ENCODE data around the gene ITPRIP.
A peak's percentile ranks its signal among the peaks of the same experiment; 100 is the strongest.

Gene ITPRIP

DNA sequence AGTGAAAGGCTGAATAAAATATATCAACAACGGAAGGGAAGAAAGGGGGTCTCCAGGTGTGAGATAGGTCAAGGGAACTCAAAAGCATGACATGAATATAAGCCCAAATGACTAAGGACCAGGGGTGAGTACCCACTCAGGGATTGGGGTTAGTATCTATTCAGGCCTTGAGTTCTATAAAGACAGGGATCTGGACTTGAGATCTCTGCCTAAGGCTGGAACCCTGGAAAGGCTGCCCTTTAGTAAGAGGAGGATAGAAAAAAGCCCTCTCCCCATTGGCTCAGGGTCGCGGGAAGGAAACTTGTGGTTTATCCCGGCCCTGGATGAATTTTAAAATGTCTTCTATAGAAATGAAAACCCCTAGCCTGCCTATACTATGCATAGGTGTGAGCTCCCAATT is 2.4 kb upstream of the ITPRIP start:
- DNase-seq: no peak

DNA sequence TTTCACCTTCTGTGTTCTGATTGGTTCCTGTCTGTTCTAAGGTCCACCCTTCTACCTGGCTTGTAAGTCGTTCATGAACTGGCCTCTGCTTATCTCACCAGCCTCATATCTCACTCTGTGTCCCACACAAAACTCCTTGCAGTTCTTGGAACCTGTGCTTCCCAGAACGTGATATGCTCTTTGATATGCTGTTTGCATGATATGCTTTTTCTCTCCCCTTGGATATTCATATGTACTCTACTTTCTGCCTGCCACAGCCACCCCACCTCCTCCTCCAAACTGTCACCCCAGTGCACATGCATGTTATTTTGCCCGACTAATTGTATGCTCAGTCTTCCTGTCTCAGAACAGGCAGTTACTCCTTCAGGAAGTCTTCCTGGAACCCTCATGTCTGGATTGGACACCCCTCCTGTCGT is 1.9 kb upstream of the ITPRIP start:
- no peak for DNase-seq

DNA sequence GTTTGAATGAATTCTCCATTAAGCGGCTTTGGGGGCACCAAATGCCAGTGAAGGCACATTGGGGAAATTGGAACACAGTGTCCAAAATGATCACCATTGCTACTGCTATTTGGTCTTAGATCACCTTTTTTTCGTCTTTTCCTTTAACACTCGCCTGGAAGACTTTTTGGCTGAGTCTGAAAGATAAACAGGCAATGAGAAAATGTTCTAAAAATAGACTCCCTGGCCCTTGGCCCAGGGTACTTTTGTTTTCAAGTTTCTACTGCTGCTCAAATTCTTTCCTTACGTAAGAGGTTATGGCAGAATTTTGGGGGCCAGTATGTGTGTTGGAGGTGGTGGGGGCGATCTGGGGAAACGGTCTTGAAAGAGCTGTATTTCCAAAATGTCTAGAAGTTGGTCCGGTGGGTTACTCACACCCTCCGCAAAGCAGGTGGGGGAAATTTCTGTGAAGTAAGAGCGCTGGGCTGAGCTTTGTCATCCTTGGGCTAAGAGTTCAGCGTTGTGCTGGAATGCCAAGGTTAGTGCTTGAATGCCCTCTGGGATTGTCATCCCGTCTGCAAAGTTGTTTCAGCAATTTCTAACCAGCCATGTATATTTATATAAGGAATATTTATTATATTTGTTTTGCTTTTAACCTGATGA is 1.3 kb upstream of the ITPRIP start:
- no peak for DNase-seq

DNA sequence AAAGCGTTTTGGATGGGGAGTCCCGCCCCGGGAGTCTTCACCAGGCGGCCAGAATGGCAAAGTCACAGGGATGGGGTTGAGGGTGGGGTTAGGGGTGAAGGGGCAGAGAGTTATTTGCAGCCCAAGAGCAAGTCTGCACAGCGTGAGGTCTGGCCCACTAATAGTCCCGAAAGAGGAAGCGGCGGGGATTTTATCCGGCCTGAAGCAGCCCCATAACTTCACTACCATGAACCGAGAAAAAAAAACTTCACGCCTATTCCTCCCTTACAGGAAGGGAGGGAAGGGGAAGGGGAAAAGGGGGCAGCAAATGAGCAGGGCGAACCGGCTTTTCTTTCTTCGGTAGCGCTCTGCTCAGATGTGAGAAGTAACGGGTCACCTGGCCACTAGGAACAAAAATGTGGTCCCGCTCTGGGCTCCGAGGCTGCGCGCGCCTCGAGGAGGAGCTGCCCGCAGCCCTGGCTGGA is 712 bp downstream of the ITPRIP start:
- DNase-seq: peak; percentile 17

DNA sequence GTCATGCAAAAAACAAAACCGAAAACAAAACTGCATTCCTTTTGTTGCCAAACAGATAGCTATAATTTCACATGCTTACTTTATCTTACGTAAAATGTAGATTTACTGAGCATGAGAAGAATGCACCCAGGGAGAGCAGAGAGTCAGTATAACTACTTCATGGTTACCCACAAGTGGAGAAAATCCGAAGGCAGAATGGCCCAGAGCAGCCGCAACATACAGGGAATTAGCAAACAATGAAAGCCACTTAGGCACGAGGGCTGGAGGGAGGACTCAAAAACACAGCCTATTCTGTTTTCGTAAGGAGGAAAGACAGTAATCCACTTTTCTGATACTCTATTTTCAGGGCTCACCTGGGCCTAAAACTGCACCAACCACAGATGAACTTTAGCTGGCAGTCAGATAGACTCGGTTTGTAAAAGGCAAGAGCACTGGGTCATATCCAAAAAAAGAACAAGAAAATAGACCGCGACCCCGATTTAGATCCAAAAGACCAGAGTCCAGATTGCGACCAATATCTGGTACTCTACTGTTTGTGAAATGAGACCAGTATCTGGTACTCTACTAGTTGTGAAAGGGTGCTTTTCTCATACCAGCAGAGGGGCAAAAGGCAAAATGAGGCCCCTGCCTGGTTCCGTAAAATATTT is 1.3 kb downstream of the ITPRIP start:
- DNase-seq: peak; percentile 35

DNA sequence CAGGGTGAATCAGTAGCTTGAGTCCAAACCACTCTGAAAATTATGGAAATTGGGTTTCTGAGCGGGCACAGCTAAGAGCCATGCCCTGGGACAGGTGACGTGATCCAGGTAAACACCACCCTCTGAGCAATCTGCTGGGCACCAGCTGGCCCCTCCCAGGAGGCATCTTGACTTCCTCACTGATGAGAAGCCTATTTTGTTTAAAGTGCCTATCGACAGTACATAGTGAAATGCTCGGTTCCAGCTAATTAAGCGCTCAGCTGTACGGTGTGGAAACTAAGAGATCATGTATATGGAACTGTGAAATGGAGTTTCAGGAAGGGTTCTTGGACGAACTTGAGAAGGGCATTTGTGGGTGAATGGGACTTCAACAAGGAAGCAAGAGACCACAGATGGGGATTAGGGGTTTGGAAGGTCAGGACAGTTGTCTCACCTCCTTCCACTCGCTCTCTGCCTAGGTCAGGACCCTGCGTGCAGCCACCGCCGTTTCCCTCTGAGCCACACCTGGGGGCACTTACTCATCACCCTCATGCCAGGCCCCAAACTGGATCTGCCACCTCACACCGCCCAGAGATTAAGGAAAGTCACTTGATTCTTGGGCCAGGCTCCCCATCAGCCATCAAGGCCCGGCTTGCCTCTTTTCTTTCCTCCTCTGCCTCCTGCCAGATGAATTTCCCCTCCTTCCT is 3.2 kb downstream of the ITPRIP start:
- no peak for DNase-seq

DNA sequence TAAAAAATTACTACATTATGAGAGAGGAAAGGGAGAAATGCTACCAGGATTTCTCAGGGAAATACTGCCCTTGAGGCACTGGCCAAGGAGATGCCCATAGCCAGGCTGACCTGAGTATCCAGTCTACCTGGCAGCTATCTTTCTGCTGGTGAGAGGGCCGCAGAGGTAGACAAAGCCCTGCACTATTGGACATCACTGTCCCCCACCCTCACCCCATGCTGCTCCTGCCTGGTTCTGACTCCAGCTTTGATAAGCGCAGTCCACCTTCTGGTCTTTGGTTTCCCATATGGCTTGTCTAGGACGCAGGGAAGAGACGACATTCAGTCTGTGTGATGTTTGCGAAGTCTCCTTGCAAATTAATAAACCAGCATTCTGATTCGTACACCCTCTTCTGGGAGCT is 3.7 kb downstream of the ITPRIP start:
- DNase-seq: no peak

DNA sequence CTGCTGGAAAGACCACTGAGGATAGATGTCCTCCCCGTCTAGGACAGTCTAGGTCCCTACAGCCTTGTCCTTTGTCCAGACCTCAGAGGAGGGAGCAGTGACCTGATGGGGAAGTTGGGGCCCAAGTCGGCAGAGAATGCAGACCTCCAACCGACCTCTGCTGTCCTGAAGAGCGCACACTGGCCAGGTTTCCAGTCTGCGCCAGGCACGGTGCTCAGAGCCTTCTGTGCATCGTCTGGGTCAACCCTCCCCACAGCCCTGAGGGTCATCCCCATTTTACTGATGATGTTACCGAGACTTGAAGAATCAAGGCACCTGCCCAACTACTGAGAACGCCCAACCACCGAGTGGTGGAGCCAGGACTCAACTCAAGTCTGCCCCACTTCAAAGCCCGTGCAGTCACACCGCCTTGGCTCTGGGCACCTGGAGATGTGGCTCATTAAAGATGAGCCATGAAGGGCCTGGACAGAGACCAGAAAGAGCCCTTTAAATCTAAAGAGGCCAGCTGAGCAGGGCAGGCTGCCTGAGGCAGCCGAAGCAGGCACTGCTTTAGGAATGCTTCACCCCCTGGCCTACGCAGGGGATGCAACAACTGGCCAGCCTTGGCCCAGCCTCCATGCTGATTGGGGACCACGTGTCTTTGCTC is 4.4 kb downstream of the ITPRIP start:
- DNase-seq: no peak

DNA sequence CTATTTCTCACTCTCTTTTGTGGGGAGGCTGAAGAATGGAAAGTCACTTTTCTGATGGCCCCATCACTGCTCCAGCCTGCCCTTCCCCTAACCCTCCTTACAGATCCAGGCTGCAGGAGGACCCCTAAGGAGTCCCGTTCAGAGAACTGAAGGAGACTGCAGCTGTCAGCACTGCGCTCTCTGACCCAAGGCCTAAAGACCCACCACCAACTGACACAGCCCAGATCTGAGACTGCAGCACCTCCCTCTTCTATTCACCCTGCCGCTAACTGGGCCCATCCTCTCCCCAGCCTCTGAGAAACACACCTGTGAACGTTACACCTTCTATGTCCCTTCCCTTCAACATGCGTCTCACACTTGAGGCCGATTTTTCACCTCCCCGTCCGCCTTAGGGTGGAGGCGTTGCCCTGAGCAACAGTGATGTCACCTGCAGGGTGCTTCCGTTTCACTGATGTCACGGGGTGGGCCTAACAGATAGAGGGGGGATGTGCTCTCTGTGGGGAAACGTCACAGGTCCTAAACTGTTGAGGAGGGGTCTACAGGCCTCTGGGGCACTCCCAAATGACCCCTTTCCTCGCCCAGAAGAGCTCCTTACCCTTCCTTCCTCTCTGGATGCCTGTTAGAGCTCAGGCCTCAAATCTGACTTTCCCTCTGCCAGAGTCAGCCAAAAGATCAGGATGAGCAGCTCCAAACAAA is 5.1 kb downstream of the ITPRIP start:
- no peak for DNase-seq

DNA sequence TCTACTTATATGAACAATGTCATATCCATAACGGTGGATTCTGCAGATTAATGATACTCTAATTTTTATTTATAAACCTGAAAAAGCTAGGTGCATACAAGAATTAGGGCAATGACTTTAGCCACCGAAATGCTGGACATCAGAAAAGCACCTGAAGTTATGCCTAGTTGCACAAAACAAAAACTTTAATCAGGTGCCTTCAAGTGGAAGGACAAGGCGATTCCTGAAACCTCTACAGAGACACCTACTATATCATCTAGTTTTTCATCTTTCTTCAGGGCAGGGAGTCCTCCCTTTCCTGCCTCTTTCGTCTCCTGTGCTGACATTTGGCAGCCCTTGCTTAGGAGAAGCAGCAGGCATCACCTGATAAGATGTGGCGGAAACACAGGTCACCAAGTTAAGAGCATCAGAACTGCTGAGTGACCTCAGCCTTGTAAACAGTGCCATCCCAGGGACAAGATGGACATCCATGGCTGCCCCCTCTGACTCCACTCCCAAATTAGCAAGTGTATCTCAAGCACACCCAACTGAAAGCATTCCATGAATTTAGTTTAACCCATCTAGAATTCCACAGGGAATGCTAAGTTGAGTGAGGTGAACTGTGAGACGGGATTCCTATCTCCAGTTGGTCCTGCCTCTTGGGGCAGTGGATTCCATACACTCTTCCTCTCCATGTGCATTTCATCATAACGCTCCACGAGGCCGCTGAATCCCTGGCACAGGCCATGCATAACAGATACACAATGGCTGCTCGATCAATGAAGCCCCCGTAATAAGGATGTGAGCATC is 5.8 kb downstream of the ITPRIP start:
- no peak for DNase-seq

DNA sequence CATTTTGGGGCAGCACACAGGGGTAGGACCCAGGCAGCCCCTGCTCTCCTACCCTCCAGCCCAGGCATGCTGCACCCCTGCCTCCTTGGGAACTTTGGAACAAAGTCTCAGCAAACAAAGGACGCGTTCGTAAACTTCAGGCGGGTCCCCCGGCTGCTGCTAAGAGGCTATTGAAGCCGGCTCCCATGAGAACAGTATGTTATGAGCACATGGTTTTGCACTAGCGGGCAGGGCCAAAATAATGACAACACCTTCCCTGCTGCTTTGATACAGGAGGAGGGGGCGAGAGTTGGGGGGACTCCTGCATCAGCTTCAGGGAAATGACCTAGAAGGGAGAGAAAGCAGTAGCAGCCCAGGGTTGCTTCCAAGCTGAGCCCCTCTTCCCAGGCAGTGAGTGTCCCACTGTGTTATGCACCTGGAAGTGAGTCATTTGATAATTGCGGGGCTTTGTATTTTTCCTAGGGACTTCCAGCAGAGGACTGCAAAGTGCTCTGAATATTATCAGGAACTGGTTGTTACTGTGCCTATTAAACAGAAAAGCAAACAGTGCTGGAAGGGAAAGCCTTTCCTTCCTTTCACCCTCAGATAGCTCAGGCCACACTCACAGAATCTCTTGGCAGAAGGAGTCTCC is 6.9 kb downstream of the ITPRIP start:
- DNase-seq: no peak

DNA sequence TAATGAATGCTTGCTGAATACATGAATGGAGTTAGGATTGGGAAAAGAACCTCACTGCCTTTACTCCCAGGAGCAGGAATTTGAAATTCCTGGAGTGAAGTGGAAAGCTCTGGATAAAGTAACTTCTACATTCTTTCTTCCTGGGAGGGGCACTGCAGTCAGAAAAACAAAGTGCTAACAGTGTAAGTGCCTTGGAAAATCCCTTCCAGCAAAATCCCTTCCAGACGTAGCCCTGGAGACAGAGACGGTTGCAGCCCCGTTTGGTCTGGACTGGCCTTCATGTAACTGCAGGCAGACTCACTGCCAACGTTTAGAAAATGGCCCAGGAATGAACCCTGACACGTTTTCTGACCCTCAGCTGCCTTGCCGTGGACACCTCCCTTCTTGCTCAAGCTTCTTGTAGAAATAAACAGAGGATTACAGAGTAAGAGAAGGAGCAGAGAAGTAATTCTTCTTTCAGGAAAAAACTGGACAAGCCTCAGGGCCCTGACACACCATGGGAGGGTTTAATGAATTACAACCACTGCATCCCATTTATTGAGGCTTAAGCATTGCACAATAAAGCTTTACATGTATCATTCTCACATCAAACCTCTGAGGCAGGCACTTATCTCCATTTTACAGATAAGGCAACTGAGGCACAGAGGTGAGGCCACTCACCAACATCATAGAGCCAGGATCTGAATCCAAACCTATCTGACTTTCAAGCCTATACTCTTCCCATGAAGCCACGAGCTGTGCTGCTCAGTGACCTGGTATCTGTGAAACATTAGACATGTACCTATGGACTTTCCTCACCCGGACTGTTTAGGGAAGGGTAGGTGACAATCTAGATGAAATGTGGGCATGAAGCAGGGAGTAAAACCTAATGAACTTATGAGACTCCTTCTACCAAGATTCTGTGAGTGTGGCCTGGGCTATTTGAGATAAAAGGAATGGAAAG is 7.8 kb downstream of the ITPRIP start:
- no peak for DNase-seq

DNA sequence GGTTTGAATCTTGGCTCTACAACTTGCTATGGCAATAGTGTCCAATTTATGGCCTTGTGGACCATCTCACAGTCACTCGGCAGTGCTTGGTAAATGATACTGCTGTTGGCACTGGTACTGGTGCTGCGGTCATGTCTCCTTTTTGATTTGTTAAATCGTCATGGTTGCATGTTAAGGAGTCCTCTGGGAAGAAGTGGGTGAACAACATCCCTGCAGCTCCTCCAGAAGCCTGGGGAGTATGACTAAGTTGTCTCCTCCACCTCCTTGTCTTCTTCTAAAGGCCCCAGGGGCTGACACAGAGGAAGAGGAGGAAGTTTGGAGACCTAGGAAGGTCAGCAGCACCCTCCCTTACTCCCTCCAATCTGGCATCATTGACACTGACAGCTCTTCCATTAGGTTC is 8.5 kb downstream of the ITPRIP start:
- DNase-seq: no peak

DNA sequence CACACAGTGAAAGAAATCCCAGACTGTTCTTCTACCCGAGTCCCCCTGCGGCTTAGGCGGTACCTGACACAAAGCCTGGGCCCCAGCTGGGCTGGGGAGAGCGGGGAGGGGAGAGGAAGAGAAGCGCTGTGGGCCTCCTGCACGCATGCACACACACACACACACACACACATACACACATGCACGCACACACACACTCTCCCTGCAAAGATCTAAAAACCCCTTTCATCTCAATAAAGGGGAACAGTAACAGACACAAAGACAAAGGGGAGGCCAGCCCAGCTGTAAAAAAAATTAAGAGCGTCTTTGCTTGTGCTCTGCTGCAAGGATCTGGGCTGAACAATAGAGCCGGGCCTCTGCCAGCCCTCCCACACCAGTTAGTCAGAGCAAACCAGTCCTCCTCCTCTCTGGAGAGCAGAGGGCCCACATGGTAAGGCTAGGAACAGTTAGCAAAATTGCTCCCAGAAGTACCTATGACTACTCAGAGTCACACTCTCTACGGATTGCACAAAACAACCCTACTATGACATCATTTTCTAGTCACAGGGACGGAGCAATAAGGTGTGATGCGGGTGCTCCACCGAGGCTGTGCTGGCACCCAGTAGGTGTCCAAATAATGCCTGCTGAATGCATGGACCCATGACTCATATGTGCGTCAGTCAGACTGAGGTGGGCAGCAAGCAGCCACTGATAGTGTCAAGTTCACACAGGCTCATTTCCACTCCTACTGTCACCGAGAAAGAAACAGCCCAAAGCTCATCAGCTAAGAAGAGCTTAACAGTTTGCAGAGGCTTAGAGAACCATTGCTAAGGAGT is 9.2 kb downstream of the ITPRIP start:
- DNase-seq: peak; percentile 59

DNA sequence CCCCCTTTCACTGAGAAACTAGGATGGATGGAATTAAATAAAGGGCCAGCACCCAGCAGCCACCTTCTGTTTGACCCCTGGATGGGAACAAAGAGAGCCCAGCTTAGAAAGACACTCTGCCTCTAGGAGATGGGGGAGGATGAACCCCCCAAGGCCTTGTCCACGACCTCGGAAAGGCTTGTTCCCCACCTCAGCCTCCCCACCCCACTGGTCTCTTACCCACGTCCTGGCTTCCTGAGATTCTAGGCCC is 9.7 kb downstream of the ITPRIP start:
- no peak for DNase-seq

DNA sequence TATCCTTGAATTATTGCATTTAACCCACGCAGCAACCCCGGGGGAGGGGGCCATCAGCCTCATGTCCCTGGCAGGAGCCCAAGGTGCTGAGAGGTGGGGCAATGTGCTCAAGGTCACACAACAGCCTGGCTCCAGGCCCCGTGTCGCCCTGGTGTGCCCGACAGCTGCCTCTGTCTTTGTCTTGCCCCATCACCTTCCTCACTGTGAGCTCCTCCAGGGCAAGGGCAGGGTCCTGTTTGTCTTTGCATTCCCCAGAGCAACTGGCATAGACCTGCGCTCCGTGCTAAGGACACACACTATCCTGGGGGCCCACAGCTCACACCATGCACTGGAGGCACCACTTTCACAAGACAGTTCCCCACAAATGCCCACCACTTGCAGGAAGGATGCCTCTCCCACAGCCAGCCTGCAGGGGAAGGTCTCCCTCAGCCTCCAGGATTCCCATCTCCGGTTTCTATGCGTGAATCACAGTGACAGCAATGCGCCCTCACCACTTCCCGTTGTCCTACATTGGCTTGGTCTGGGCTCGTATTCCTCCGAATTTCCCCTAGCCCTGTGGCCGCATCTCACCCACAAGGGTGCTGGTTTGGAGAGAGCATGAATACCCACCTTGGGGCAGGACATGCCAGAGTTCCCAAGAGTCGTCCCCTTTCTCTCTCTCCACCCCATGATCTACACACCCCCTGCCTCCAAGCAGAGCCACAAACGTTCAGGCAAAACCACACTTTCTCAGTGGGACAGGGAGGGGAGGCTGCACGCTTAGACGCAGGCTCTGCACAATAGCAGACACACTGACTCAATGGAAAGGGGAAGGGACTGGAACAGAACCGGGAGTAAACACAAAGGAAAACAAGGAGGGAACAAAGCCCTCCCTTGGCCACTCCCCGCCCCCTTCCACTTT is 10.3 kb downstream of the ITPRIP start:
- DNase-seq: no peak

DNA sequence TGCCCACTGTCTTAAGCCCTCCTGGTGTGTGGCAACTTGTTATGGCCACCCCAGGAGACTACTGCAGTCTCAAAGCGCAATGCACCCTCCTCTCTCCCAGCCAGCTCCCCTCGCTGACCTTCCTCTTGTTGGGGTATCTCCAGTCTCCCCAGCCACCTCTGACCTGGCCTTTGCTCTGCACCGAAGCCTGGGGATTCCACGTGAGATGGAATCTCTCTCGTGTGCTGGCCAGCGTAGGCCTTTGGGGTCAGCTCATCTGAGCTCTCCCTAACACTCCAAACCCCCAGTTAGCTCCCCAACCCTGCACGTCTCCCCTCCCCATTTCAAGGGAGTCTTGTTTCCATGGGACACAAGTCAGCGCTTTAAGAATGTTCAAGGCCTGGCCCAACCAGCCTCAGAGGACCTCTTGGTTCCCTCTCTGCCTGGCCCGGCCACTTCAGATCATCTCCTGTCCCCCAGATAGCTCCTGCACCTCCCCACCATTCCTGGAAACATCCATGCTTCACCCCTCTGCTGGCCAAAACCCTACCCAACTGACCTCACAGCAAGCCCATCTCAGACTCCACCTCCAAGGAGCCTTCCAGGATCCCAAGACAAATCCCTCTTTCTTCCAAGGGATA is 11.2 kb downstream of the ITPRIP start:
- no peak for DNase-seq

All from NCI-H82 (cell line).